Measurements from ENCODE around the gene TOMM40L.
"Not testable (repeated sequence)": the region's sequence is repeated elsewhere in the genome, so short reads cannot be mapped to it uniquely, and the experiment has no call there.

The TOMM40L gene

DNA sequence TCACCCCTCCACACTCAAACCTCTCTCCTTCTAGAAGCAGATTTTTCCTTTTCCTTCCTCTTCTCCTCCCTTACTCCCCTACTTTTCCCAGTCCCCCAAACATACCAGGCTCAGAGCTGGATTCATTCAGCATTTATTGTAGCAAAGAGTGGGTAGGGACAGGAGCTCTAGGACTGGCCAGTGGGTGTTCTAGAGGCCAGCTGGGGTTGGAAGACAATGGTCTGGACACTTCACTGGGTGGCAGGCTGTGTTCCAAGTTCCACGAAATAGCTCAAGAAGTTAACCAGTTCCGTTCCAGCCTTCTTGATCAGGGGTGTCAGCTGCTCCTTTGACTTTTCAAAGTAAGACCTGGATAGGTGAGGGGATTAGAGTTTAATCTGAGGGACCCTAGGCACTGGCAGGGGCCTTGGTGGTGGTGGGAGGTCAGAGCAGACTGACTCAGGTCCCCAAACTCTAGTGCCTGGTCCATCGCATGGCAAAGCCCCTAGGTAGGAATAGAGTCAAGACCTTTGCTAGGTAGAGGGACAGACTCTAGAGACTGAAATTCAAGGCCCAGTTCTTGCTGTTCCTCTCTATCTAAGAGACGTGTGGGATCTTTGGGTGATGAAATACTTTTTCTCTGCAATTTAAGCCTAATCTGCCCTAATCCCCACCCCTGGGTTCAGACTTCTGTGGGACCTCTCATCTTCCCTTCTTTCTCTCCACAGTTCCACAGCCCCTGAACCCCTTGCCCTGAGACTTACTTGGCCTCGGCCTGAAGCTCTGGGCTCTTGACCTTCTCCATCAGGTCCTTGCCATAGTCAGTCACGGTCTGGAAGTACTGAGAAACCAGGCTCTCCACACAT lies 3.5 kb upstream of the TOMM40L start:
- no peak for DNase-seq (ENCODE audit: low read depth in 2 of 2)

DNA sequence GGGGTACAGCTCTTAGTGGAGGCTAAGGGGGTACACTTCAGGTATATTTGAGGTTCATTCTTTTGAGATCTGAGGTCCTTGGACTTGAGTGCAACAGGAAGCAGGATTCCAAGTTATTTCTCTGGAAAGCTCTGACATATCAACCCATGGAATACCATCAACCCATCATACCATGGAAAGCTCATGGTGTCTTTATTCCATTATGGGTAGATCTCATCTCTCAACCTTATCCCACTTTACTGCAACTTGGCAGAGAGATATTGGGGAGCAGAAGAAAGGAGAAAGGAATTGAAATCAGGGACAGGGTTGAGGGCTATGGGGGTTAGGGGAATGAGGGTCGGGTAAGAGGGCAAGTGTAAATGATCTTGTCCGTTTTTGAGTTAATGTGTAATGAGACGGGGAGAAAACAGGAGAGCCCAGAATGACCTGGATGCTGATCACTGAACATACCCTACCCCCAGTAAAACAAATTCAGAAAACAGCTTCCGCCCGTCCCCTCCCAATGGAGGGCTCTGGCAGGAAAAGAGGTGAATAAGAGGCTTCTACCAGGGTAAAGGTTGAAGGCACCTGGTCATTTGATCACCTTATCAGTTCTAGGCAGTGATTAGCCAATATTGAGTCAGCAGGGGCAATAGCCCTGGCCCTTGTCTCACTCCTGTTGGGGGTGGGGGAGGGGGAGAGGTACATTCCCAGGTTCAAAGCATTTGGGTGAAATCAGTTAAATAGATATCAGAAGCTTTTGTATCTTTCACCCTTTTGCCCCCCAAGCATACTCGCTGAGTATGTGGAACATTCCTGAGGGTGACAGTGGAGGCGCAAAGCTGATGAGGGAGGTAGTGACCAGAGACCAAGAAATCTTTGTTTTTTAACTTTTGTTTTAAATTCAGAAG lies 1.8 kb upstream of the TOMM40L start:
- no peak for DNase-seq (ENCODE audit: low read depth in 2 of 2)

DNA sequence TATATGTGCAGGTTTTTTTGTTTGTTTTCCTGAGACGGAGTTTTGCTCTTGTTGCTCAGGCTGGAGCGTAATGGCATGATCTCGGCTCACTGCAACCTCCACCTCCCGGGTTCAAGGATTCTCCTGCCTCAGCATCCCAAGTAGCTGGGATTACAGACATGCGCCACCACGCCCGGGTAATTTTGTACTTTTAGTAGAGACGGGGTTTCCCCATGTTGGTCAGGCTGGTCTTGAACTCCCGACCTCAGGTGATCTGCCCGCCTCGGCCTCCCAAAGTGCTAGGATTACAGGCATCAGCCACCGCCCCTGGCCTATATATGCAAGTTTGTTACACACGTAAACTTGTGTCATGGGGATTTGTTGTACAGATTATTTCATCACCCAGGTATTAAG lies 1.2 kb upstream of the TOMM40L start:
- DNase-seq (ENCODE audit: low read depth in 2 of 2), result not testable (repeated sequence)

DNA sequence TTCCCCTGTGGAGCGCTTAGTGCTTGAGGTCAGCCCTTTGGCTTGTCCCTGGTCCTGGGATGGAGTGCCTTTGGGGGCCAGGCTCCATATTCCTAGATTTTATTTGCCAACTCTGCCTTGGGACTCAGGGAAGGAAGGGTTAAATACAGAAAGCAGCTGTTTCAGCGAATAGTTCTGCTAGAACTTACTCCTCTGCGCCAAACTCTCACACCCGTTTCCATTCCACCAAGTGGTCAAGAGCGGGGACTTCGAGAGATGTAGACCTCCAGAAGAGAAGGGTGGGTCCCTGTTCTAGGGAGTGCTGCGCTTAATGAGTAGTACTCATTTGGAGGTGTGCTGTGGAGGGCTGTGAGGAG lies 704 bp upstream of the TOMM40L start:
- no peak for DNase-seq (ENCODE audit: low read depth in 2 of 2)

DNA sequence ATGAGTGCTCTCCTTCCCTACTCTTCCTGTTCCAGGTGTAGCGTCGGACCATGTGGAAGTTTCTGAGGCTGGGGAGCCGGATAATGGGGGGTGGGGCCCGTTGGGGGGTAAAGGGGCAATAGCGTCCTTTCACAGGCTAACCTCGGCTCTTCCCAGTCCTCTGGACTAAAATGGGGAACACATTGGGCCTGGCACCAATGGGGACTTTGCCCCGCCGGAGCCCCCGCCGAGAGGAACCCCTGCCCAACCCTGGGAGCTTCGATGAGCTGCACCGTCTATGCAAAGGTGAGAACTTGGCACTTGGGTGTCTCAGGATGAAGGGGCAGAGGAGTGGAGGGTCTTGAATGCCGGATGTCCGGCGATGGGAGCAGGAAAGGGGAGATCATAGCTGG lies 456 bp downstream of the TOMM40L start:
- DNase-seq (ENCODE audit: low read depth in 2 of 2), result no peak

DNA sequence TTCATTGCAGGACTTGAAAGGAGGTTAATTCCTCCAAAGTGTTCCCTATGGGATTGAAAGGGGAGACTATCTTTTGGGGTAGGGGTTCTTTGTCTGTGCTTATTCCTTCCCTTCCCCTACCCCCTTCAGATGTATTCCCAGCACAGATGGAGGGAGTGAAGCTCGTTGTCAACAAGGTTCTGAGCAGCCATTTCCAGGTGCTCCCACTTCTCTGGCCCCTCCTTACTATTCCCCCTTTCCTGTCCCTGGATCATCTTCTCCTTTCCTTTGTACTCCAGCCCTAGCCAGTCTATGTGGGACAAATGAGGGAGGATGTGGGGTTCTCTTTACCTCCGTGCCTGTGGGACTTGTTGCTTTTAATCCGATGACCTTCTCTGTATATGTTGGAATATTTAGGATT lies 899 bp downstream of the TOMM40L start:
- no peak for DNase-seq (ENCODE audit: low read depth in 2 of 2)

DNA sequence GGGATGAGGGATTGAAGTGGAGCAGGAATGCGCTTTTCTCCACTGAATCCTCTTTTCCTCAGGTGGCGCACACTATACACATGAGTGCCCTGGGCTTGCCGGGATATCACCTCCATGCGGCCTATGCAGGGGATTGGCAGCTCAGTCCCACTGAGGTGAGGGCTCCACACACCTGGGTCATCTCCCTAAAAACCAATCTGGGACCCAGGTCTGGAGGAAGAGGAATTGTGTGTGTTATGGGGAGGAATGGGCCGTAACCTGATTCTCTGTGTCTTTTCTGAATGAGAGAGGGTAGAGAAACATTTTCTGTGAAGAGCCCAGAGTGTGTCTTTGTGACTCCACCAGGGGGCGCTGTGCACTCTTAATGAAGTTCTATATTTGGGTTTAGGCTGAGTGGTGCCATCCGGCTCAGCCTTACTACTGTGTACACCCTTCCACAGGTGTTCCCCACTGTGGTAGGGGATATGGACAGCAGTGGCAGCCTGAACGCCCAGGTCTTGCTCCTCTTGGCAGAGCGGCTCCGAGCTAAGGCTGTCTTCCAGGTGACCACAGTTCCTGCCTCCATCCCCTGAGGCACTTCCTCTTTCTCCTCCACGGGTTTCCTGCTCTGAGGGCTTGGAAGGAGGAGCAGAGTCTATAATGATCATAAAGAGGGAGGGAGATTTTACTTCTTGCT lies 1.5 kb downstream of the TOMM40L start:
- peak; percentile 73 to 83 for DNase-seq (ENCODE audit: low read depth in 2 of 2)

DNA sequence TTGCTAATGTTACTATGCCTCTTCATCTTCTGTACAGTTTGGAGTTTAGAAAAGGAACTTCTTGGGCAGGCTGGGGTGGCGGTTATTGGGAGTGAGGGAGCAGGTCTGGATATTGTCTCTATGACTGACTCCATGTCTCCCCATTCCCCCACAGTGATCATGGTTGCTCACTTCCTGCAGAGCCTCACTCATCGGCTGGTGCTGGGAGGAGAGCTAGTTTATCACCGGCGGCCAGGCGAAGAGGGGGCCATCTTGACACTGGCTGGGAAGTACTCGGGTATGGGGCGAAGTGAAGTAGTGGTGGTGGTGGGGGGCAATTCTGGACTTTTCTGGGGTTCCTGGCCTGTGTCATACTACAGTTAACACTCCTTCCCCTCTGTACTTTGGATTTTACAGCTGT lies 2.2 kb downstream of the TOMM40L start:
- DNase-seq (ENCODE audit: low read depth in 2 of 2), result no peak

DNA sequence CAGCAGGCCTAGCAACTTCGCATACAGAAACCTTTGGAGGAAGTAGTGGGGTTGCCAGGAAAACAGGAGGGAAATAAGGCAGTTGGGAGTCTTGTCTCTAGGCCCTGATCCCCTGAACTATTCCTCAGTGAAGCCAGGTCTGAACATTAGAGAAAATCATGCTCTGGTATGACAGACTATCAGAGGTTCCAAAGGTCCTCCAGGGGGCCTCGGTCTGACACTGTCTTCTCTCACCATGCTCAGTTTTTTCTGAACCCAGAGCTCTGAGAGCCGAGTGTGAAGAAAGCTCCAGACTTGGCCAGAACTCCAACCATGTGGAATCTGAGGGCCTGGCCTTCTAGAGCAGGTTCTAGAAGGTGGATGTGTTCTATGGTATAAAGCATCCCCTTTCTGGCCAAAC lies 4.0 kb downstream of the TOMM40L start:
- no peak for DNase-seq (ENCODE audit: low read depth in 2 of 2)

DNA sequence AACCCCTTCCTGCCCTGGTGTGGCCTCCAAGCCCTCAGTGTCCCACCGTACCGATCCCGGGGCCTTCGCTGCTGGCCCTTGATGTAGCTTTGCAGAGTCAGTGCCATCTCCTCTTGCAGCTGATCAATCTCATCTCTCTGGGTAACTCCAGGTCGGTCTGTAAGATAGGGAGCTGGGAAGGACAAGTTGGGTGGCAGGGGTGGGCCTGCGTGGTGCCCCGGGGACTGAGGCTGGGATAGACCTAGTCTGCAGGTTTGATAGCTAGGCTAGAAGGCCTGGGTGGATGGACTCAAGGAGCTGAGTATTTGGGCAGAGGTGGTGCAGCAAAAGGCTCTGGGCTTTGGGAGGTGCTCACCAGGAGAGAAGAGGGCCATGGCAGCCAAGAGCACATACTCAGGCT lies 4.9 kb downstream of the TOMM40L start:
- DNase-seq (ENCODE audit: low read depth in 2 of 2), result no peak

DNA sequence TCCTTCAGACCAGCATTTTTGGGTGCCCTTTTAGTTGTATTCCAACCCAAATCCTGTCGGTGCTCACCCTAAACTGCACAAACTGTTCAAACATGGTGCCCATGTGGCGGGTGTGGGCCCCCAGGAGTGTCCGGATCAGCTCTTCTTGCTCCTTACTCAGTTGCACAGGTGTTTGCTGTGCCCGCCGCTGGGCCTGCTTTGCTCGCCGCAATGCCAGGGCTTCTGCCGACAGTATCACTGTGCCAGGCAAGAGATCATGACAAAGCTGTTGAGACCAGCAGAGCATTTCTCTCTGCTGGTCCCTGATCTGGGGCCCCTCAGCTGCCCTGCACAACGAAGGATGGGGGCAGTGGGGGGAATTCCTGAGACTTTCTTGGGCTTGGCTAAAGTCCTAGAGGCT lies 7.2 kb downstream of the TOMM40L start:
- DNase-seq (ENCODE audit: low read depth in 2 of 2), result no peak

DNA sequence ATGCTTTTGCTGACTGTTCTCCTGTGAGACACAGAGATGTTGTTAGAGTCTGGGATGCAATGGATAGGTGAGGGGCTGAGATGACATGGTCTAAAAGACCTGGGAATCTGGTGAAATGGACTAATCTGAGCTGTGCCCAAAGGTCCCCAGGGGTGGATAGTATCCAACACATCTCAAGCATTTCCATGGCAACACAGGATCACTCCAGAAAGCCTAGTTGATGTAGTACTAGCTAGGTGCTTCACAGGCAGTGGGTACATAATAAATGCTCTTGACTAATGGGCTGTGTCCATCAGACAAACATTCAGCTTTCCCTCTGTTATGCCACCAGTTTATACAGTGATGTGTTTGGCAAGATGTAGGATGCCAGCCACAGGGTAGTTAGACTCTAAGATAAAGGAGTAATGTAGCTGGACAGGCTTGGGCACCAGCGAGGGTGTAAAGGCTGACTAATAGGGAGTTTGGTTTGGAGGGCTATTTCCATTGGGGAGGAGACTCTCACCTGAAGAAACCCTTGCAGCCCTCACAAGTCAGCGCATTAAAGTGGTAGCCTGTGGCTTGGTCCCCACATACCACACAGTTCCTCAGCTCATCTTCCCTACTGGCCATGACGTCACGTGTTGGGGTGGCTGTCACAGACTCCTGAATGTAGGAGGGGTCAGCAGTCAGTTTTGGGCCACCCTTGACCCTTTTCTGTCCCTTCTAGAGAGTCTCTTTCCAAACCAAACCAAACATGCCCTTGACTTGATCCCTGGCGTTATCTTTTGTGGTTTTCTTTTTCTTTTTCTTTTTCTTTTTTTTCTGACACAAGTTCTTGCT lies 10.3 kb downstream of the TOMM40L start:
- no peak for DNase-seq (ENCODE audit: low read depth in 2 of 2)

DNA sequence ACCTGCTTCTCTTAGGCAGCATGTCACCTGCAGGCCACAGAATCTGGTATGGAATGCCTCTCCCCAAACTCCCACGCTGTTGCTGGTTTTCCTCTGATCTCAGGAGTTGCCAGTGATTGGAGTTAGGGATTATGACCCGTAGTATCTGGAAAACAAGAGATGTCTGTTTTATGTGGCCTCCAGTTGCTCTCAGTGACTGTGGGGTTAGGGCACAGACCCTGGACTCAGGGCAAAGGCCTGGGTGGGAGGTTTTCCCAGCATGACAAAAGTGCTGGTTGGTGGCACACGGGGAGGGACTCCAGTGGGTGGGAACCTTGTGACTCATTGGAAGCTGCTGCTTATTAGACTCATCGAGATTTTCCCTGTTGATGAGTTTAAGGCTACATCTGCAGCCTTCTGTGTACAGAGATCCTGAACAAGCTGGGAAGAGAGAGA lies 12.2 kb downstream of the TOMM40L start, which contains the start of gene NR1I3:
NR1I3 (minus strand) TSS at position 165 of the 435 bp plus-strand sequence. CDS start 1,638 bp downstream, outside the sequence.
- no peak for DNase-seq (ENCODE audit: low read depth in 2 of 2)

DNA sequence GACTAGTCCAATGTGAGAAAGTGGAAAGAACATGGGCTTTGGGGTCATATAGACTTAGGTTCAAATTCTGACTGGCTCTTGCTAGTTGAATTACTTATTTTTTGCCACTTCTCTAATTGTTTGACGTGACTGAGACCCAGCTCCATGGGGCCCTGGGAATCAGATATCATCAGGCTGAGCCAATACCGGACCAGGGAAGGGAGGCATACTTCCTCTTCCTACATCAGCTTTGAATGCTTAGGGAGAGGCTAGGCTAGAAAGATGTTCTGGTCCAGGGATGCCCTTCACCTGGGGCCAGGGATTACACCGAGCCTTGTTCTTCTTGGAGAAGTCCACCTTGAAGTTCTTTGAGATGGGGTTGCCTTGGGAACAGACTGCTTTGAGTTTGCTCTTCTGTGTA lies 15.8 kb downstream of the TOMM40L start:
- DNase-seq (ENCODE audit: low read depth in 2 of 2), result no peak

DNA sequence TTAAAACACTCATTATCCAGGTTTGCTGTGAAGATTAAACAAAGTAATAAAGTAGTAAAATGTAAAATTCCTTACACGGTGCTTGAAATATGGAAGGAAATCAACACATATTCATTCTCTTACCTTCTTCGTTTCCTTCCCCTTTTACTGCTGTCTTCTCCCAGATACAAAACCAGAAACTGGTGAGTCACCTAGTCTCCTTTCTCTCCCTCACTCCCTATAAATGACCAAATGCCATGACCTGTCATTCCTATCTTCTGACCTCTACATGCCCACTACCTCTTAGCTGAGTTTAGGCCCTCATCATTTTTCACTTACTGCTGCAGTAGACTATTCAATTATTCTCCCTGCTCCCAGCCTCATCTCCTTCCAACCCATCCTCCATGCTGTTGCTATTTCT lies 16.5 kb downstream of the TOMM40L start:
- no peak for DNase-seq (ENCODE audit: low read depth in 2 of 2)

DNA sequence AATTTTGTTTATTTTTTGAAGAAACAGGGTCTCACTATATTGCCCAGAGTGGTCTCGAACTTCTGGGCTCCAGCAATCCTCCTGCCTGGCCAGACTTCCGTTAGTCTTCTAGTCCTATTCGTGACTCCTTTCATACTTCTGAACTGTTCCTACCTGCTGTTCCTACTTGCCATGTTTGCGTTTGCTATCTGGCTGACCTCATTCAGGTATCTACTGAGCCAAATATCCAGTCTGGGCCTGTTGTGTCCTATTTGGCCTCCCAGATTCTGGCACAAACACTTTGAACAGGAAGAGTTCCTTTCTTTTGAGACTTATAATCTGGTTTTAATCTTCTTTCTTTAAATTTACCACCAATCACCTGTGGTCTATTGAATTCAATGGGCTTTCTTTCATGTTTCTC lies 19.0 kb downstream of the TOMM40L start:
- no peak for DNase-seq (ENCODE audit: low read depth in 2 of 2)

DNA sequence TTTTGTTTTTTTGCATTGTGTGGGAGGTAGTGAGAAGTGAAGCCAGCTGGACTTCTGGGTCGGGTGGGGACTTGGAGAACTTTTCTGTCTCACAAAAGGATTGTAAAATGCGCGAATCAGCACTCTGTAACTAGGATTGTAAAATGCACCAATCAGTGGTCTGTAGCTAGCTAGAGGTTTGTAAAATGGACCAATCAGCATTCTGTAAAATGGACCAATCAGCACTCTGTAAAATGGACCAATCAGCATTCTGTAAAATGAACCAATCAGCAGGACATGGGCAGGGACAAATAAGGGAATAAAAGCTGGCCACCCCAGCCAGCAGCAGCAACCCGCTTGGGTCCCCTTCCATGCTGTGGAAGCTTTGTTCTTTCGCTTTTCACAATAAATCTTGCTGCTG lies 24.2 kb downstream of the TOMM40L start:
- DNase-seq (ENCODE audit: low read depth in 2 of 2), result not testable (repeated sequence)

DNA sequence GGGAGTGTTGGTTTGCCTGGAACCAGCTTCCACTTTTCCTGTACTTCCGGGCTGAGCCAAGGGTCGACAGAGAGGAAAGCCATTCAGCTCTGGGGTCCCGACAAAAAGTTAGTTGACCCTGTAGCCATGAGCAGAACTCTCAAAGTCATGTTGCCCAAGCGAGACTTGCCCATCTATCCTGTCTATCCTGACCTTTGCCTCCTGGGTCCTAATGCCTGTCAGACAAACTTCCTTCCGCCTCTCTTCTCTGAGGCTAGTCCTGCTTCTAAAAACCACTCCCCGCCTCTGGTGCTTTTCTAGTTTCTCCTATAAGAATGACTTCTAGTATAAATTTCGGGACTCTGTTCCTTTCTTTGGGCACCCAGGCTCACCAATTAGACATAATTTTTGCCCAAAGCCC lies 25.0 kb downstream of the TOMM40L start:
- DNase-seq (ENCODE audit: low read depth in 2 of 2), result no peak

DNA sequence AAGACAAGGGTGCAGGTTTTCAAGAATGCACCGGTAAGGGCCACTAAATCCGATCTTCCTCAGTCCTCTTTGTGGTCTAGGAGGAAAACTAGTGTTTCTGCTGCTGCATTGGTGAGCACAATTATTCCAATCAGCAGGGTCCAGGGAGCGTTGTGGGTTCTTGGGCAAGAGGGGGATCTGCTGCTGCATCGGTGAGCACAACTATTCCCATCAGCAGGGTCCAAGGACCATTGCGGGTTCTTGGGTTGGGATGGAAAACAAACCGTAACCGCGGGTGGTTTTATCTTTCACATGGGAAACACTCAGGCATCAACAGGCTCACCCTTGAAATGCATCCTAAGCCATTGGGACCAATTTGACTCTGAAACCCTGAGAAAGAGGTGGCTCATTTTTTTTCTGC lies 25.7 kb downstream of the TOMM40L start:
- DNase-seq (ENCODE audit: low read depth in 2 of 2), result no peak

DNA sequence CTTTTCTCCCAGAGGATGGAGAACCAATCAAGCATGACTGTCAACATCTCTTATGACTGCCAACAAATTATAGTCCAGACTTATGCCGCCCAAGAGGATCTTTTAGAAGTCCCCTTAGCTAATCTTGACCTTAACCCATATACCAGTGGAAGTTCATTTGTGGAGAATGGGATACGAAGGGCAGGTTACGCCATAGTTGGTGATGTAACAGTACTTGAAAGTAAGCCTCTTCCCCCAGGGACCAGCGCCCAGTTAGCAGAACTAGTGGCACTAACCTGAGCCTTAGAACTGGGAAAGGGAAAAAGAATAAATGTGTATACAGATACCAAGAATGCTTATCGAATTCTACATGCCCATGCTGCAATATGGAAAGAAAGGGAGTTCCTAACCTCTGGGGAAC lies 29.4 kb downstream of the TOMM40L start:
- not testable (repeated sequence) for DNase-seq (ENCODE audit: low read depth in 2 of 2)

DNA sequence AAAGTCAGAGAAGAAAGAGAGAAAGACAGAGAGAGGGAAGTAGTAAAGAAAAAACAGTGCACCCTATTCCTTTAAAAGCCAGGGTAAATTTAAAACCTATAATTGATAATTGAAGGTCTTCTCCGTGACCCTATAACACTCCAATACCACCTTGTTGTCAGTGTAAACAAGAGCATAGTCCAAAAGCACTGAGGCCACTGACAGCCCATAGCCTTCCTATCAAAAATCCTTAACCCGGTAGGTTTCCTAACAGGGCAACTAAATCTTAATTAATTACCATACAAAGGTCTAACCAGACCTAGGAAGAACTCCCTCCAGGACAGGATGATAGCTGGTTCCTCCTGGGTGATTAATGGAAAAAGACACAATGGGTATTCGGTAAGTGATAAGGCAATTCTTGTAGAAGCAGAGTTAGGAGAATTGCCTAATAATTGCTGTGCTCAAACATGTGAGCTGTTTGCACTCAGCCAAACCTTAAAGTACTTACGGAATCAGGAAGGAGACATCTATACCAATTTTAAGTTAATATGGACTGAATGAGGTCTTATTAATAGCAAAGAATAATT lies 30.2 kb downstream of the TOMM40L start:
- DNase-seq (ENCODE audit: low read depth in 2 of 2), result not testable (repeated sequence)

All from stimulated activated CD8-positive, alpha-beta memory T cell treated with anti-CD3 and anti-CD28 coated beads, Interleukin-2, amount 100 ng/mL, for 1 hour (primary cell).